GM19238 (cell line): ENCODE measurements around the gene ITSN1.
A peak's percentile ranks its signal among the peaks of the same experiment; 100 is the strongest.
"Not testable (repeated sequence)": the region's sequence is repeated elsewhere in the genome, so short reads cannot be mapped to it uniquely, and the experiment has no call there.

ENCODE experiments used
- DNase-seq: peaks from one replicate; pipeline ENCODE4 v3.0.0; 2011; ENCODE audit warnings: low spot score; ENCODE audit not compliant: insufficient read length

Gene ITSN1

GRCh38 chr21:33642027-33642895 lies at the start of gene ITSN1:
Gene ITSN1, plus strand, starts transcription at chr21:33642501. Its CDS starts 76,328 bp downstream, at chr21:33718829.
- DNase-seq: peak; percentile 94

DNA sequence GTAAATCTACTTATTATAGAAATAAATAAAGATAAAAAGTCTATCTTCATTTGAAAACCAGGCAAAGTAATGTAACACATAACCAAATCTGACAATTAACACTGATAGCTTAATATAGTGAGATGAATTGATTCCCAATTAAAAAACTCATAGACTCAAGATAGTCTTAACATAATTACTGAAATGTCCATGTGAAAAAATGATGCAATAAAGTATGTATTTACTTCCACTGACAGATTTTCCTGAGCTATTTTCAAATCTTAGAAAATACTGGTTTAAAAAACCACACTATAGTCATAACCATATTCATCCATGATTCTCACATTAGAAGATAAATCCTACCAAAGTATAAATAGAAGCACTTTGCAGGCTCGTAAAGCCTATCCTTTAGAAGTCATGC lies 44.2 kb upstream of the ITSN1 start:
- no peak for DNase-seq

GRCh38 chr21:33608559-33608958 lies 33.7 kb upstream of the ITSN1 start:
- DNase-seq: no peak

DNA sequence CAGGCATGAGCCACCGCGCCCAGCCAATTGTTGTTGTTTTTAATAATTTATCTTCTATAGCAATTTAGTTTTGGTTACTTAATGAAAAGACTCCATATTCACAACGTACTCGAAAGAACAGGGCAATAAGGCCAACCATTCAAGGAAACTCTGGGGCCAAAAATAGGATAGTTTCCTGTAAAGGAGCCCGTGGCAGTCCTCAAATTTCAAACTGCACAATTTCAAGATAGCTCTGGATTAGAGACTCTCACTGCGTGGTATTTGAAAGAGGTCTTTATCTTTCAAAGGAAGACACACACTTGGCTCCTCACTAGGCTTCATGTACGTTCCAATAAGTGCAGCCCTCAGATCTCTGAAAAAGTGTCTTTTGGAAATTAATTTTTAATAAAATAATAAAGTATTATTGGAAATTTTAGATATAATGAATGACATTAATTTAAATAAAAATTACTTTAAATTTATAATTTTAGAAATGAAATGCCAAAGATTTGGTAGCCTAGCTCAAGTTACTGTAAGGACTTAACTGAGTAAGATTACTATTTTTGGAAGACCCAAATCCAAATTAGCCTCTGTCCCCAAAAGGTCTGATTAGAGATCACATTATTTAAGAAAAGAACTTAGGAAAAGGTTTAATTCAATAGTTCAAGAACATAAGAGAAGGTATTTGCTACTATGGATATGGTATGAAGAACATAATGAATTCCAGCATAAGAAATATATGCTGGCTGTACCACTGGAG lies 31.1 kb upstream of the ITSN1 start:
- no peak for DNase-seq

- not testable (repeated sequence) for DNase-seq
These were observed 24.7 kb upstream of the ITSN1 start for GRCh38 chr21:33617565-33617964.

- no peak for DNase-seq
These were observed 23.9 kb upstream of the ITSN1 start for GRCh38 chr21:33618407-33618806.

DNA sequence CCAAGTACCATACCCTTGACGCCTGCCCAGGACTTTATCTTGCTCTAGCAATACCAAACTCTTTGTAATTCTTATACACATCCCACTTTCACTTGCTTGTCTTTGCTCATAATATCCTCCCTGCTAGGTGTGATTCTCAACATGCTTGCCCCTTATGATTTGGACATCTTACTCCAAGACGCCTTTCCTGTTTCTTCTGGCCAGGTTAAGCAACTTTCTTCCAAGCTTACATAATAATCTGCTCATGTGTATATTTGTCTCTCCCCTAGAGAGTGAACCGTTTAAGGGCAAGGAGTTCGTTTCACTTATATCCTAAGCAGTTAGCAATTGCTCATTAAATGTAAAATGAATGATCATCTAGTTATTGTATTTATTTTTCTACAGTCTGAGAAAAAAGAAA lies 22.6 kb upstream of the ITSN1 start:
- DNase-seq: no peak

GRCh38 chr21:33622253-33622652 lies 20.0 kb upstream of the ITSN1 start:
- DNase-seq: no peak

DNA sequence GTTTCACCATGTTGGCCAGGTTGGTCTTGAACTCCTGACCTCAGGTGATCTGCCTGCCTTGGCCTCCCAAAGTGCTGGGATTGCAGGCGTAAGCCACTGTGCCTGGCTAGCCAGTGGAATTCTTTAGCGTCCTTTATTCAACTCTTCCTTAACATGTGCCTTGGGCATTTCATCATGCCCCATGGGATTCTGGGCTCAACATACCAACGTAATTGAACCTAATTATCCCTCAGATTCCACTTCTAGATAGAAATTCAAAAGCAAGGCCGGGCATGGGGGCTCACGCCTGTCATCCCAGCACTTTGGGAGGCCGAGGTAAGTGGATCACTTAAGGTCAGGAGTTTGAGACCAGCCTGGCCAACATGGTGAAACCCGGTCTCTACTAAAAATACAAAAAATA lies 16.1 kb upstream of the ITSN1 start:
- DNase-seq: not testable (repeated sequence)

GRCh38 chr21:33634254-33634653 lies 8.0 kb upstream of the ITSN1 start:
- no peak for DNase-seq

GRCh38 chr21:33640697-33641351 lies 1.5 kb upstream of the ITSN1 start:
- DNase-seq: peak; percentile 5

- DNase-seq: peak; percentile 85
These were observed 812 bp upstream of the ITSN1 start, which contains the start of gene CRYZL1 for GRCh38 chr21:33641352-33642026. Gene CRYZL1, minus strand, starts transcription at chr21:33641741. Its CDS starts 10,190 bp downstream, at chr21:33631551.

- DNase-seq: peak; percentile 4
These were observed 776 bp downstream of the ITSN1 start for GRCh38 chr21:33642896-33643657.

DNA sequence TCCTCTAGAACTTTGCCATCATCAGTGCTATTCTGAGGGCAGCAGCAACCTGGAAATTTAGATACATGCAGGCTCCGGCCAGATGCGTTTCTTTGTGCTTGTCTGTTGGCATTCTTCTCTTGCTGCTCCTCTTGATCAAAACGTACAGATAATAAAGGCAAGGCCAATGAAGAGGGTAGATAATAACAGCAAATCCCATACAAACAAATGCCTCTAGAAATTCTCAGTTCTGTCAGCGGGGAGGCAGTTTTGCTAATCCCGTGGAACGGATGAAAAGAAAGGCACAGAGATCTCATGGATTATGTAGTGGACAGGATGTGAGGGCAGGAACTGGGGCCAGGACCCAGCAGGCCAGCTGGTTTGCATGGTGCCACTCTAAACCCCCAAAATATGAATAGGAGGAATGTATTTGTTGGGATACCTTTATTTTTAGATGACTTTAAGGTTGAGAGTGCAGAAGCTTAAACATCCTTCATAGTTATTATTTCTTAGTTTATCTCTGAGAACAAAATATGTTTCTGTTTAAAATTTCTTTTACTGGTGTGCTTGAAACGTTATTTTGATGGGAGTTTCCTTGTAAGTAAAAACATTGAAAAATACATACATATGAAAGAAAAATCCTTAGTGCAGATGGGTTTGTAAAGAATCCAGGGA lies 1.5 kb downstream of the ITSN1 start:
- no peak for DNase-seq

GRCh38 chr21:33644383-33645074 lies 2.2 kb downstream of the ITSN1 start:
- DNase-seq: no peak

GRCh38 chr21:33645730-33646129 lies 3.4 kb downstream of the ITSN1 start:
- no peak for DNase-seq

GRCh38 chr21:33647587-33647986 lies 5.3 kb downstream of the ITSN1 start:
- no peak for DNase-seq

DNA sequence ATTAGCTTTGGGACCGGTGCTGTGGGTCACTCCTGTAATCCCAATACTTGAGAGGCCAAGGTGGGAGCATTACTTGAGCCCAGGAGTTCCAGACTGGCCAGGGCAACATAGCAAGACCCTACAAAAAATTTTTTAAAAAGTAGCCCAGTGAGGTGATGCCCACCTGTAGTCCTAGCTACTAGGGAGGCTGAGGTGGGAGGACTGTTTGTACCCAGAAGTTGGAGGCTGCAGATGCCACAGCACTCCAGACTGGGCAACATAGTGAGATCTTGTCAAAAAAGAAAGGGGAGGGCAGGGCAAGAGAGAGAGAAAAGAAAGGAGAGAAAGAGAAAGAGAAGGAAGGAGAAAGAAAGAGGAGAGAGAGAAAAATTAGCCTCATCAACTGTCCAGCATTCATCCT lies 6.3 kb downstream of the ITSN1 start:
- DNase-seq: no peak

DNA sequence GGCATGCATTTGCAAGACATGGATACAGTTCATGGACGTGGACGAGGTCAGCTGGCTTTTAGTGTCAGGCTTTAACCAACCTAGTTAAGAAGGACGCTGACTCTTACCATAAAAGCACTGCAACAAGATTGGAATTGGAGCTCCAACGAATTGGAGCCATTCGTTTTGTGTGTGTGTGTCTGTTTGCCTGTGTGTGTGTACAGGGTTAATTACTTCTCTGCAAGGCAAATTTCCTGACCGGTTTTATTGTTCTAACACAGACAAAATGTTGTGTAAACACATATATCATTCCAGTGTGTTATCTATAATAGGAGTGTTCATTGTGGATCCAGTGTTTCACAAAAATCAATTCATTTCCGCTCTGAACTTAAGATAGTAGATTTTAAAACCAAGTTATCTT lies 7.9 kb downstream of the ITSN1 start:
- DNase-seq: no peak
